ENCODE results near the gene C8B. TPM values are rescaled to one million over a fixed set of nuclear protein-coding genes. Genes with fewer than 3 reads are reported as not detected.

C8B gene
- total and polyA plus RNA-seq, 2 of the 13 experiments (the other 11 are each of a cell fraction or from before 2014, with no cell fraction given) = 8.4 to 11.3 TPM

GRCh38 chr1:56923201-56923600 is 42.6 kb downstream of the C8B start (continued):
- TF ChIP-seq, protein P1, sequence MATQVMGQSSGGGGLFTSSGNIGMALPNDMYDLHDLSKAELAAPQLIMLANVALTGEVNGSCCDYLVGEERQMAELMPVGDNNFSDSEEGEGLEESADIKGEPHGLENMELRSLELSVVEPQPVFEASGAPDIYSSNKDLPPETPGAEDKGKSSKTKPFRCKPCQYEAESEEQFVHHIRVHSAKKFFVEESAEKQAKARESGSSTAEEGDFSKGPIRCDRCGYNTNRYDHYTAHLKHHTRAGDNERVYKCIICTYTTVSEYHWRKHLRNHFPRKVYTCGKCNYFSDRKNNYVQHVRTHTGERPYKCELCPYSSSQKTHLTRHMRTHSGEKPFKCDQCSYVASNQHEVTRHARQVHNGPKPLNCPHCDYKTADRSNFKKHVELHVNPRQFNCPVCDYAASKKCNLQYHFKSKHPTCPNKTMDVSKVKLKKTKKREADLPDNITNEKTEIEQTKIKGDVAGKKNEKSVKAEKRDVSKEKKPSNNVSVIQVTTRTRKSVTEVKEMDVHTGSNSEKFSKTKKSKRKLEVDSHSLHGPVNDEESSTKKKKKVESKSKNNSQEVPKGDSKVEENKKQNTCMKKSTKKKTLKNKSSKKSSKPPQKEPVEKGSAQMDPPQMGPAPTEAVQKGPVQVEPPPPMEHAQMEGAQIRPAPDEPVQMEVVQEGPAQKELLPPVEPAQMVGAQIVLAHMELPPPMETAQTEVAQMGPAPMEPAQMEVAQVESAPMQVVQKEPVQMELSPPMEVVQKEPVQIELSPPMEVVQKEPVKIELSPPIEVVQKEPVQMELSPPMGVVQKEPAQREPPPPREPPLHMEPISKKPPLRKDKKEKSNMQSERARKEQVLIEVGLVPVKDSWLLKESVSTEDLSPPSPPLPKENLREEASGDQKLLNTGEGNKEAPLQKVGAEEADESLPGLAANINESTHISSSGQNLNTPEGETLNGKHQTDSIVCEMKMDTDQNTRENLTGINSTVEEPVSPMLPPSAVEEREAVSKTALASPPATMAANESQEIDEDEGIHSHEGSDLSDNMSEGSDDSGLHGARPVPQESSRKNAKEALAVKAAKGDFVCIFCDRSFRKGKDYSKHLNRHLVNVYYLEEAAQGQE (IDR thresholded peaks at IDR 0.05; ENCODE audit: borderline replicate concordance in 1 of 2, low read depth in 1 of 2, low read length in 2 of 2) = no peak
- TF ChIP-seq IKZF4 (CRISPR knock-in tag; IDR thresholded peaks at IDR 0.05; ENCODE audit: borderline replicate concordance, low read depth, not compliant biosample characterization) = no peak
- TF ChIP-seq ZNF891 (CRISPR knock-in tag; IDR thresholded peaks at IDR 0.05) = no peak
- no peak for TF ChIP-seq ZKSCAN1 (IDR thresholded peaks at IDR 0.05; ENCODE audit: low read length)
- no peak for TF ChIP-seq SOX6 (IDR thresholded peaks at IDR 0.05)
- TF ChIP-seq SOX6 (CRISPR knock-in tag; IDR thresholded peaks at IDR 0.05) = no peak
- no peak for TF ChIP-seq HHEX (CRISPR knock-in tag; IDR thresholded peaks at IDR 0.05)
- TF ChIP-seq IRX3 (CRISPR knock-in tag; IDR thresholded peaks at IDR 0.05; ENCODE audit: borderline replicate concordance, low read depth) = no peak
- no peak for TF ChIP-seq HIVEP1 (CRISPR knock-in tag; IDR thresholded peaks at IDR 0.05)
- no peak for TF ChIP-seq ADNP (CRISPR knock-in tag; IDR thresholded peaks at IDR 0.05)
- no peak for TF ChIP-seq BRCA1 (CRISPR knock-in tag; IDR thresholded peaks at IDR 0.05)
- TF ChIP-seq, protein P2, sequence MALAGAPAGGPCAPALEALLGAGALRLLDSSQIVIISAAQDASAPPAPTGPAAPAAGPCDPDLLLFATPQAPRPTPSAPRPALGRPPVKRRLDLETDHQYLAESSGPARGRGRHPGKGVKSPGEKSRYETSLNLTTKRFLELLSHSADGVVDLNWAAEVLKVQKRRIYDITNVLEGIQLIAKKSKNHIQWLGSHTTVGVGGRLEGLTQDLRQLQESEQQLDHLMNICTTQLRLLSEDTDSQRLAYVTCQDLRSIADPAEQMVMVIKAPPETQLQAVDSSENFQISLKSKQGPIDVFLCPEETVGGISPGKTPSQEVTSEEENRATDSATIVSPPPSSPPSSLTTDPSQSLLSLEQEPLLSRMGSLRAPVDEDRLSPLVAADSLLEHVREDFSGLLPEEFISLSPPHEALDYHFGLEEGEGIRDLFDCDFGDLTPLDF (CRISPR knock-in tag; IDR thresholded peaks at IDR 0.05) = no peak

Data from HepG2 (cell line).